Epidermal melanocyte (primary cell): ENCODE data around the gene ZNF286A.
"Not testable (repeated sequence)": the region's sequence is repeated elsewhere in the genome, so short reads cannot be mapped to it uniquely, and the experiment has no call there.

Experiments used
- DNase-seq: peaks from one replicate; pipeline ENCODE4 v3.0.0; 2011; ENCODE audit warnings: low spot score; ENCODE audit not compliant: insufficient read length

The ZNF286A gene

GRCh38 chr17:15698967-15699366 lies 585 bp upstream of the ZNF286A start:
- DNase-seq: not testable (repeated sequence)

- DNase-seq: not testable (repeated sequence)
Measured at GRCh38 chr17:15699937-15700336, 385 bp downstream of the ZNF286A start.

GRCh38 chr17:15704239-15704638 lies 4.7 kb downstream of the ZNF286A start:
- DNase-seq: not testable (repeated sequence)

- not testable (repeated sequence) for DNase-seq
Measured at GRCh38 chr17:15704813-15705212, 5.3 kb downstream of the ZNF286A start.

- DNase-seq: peak; percentile 6
Measured at GRCh38 chr17:15708879-15709278, 9.3 kb downstream of the ZNF286A start.

GRCh38 chr17:15716601-15717563 lies 17.3 kb downstream of the ZNF286A start:
- DNase-seq: not testable (repeated sequence)

GRCh38 chr17:15730535-15730934 lies 31.0 kb downstream of the ZNF286A start:
- not testable (repeated sequence) for DNase-seq

GRCh38 chr17:15731900-15732299 lies 32.3 kb downstream of the ZNF286A start, which contains the start of gene TBC1D26:
Gene TBC1D26 (plus strand): TSS chr17:15732283. CDS start chr17:15735349, 3,066 bp downstream.
- DNase-seq: not testable (repeated sequence)

- DNase-seq: not testable (repeated sequence)
Measured at GRCh38 chr17:15733174-15733789, 33.7 kb downstream of the ZNF286A start.

GRCh38 chr17:15736578-15736977 lies 37.0 kb downstream of the ZNF286A start:
- not testable (repeated sequence) for DNase-seq

GRCh38 chr17:15738066-15738465 lies 38.5 kb downstream of the ZNF286A start:
- DNase-seq: no peak

- not testable (repeated sequence) for DNase-seq
Measured at GRCh38 chr17:15739259-15739658, 39.7 kb downstream of the ZNF286A start.

- not testable (repeated sequence) for DNase-seq
Measured at GRCh38 chr17:15740041-15740440, 40.5 kb downstream of the ZNF286A start.

- no peak for DNase-seq
Measured at GRCh38 chr17:15740570-15741120, 41.1 kb downstream of the ZNF286A start.

- DNase-seq: no peak
Measured at GRCh38 chr17:15741624-15742023, 42.1 kb downstream of the ZNF286A start.

GRCh38 chr17:15742051-15742795 lies 42.7 kb downstream of the ZNF286A start:
- DNase-seq: no peak

- DNase-seq: no peak
Measured at GRCh38 chr17:15742921-15743320, 43.4 kb downstream of the ZNF286A start.

GRCh38 chr17:15744074-15744676 lies 44.6 kb downstream of the ZNF286A start:
- DNase-seq: no peak

- no peak for DNase-seq
Measured at GRCh38 chr17:15744885-15745284, 45.3 kb downstream of the ZNF286A start.

- not testable (repeated sequence) for DNase-seq
Measured at GRCh38 chr17:15749403-15749802, 49.9 kb downstream of the ZNF286A start.
